SU-DHL-6 (cell line): ENCODE results near the gene MPHOSPH9.

Source experiments
- EZH2phosphoT487 ChIP-seq: fragments of 200-600 bp; sonication (generic), shearing (Covaris generic); conservative IDR thresholded peaks from 2 replicates; pipeline ENCODE4 v1.6.1; 2018; ENCODE audit warnings: mild to moderate bottlenecking, antibody characterized with exemption, low read length, moderate library complexity, mixed read lengths
- TF ChIP-seq, protein P1 (sequence below): fragments of 200-600 bp; sonication (generic); IDR thresholded peaks from one replicate; pipeline ENCODE4 v1.5.1; 2017; ENCODE audit warnings: antibody characterized with exemption, mild to moderate bottlenecking, low read length, moderate library complexity; ENCODE audit not compliant: insufficient read depth, poor library complexity, severe bottlenecking

DNA sequence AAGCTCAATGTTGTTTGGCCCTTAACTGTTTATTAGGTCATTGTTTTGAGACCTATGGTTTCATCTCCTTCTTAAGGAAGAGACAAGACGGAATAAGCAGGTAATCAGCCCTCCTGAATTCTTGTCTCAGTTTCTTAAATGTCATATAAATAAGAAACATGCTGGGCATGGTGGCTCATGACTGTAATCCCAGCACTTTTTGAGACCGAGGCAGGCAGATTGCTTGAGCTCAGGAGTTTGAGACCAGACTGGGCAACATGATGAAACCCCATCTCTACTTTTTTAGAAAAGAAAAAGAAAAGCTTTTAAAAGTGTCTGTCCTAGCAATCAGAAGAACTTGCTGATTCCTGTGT lies 5.4 kb upstream of the MPHOSPH9 start:
- TF ChIP-seq, protein P1, sequence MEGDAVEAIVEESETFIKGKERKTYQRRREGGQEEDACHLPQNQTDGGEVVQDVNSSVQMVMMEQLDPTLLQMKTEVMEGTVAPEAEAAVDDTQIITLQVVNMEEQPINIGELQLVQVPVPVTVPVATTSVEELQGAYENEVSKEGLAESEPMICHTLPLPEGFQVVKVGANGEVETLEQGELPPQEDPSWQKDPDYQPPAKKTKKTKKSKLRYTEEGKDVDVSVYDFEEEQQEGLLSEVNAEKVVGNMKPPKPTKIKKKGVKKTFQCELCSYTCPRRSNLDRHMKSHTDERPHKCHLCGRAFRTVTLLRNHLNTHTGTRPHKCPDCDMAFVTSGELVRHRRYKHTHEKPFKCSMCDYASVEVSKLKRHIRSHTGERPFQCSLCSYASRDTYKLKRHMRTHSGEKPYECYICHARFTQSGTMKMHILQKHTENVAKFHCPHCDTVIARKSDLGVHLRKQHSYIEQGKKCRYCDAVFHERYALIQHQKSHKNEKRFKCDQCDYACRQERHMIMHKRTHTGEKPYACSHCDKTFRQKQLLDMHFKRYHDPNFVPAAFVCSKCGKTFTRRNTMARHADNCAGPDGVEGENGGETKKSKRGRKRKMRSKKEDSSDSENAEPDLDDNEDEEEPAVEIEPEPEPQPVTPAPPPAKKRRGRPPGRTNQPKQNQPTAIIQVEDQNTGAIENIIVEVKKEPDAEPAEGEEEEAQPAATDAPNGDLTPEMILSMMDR: no peak
- no peak for TF ChIP-seq EZH2phosphoT487
